NCI-H187 (cell line): ENCODE data around the gene HTRA3.

Experiments
- DNase-seq, 2 experiments: peaks; one replicate each; lab custom pipeline; 2025; lab: John Stamatoyannopoulos, UW

HTRA3 gene

DNA sequence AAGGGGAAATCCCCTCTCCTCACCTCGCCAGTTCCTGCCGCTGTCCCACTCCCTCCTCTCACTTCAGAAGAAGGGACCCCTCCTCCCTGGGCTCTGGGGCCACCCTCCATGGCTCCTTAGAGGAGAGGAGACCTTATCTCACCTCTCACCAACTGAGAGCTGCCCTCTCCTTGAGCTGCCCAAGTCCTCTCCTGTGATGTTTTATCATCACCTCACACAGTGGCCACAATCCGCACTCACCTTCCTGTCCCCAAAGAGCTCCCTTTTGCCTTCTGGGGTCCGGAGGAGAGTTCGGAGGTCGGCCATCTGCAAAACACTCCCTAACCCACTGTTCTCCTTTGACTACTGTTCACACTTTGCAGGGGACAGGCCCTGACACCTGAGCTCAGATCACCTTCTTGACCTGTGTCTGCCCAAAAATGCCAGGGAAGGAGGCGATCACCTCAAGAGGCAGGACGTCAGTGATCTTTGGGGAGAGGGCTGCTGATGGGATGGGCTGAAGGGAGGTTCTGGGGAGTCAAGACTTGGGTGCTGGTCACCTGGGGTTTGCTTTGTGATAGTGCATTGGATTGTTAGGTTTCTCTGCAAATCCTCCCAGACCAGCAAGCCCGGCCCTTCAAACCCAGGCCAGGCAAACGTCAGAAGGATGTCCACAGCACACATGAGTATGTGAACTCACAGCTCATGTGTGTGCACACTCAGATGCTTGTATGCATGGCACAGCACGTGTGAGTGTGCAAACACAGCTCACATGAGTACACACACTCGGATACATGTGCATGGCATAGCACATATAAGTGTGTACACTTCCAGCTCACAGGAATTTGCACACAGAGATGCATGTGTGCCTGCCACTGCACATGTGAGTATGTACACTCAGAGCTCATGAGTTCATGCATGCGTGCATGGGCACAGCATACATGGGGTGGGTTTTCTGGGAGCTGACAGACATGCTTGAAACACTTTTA is 41.8 kb downstream of the HTRA3 start:
- DNase-seq, result no peak

DNA sequence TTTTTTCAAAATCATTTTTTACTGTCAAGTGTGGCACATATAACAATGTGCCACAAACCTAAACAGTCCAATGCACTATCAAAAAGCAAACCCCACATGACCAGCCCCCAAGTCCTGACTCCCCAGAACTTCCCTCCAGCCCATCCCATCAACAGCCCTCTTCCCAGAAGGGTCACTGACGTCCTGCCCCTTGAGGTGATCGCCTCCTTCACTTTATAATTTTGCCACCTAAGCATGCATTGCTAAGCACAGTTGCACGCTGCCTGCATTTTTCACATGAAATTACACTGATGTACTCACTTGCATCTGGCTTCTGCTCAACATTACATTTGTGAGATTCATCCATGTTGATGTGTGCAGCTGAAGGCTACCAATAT is 42.5 kb downstream of the HTRA3 start:
- DNase-seq, result no peak

DNA sequence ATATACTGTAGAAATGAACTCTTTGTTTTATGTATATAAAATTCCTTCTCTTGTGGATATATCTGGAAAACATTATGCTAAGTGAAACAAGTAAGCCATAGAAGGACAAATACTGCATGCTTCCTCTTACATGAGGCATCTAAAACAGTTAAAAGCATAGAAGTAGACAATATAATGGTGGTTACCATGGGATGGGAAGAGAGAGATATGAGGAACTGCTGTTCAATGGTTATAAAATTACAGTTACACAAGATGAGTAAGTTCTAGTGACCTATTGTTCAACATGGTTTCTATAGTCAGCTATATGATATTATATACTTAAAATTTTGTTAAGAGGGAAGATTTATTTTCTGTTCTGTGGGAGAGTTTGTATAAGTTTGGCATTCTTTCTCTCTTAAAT is 43.4 kb downstream of the HTRA3 start:
- no peak for DNase-seq

DNA sequence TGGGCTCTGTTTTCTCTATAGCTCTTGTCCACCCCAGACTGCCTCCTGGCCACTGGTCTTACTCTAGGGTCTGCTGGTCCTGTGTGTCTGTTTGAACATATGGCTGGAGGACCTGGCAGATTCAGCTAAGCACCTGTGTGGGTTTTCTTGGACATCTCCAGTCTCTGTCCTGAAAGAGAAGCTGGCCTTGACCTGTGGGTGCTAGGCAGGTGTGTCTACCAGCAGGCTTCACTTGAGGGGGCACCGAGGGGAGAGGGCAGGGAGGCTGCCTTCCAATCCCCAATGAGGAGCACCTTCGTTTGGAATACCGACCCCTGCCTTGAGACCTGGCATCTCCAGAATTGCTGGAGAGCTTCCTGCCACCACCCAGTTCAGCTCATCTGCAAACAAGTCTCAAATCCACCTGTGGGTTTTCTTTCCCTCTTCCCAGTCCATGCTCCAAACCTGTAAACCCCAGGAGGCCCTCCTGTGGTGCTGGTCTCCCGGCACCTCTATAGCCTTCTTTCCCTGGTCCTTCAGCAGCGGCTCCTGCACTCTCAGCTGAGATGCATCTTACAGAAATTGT is 45.2 kb downstream of the HTRA3 start:
- DNase-seq, result no peak

DNA sequence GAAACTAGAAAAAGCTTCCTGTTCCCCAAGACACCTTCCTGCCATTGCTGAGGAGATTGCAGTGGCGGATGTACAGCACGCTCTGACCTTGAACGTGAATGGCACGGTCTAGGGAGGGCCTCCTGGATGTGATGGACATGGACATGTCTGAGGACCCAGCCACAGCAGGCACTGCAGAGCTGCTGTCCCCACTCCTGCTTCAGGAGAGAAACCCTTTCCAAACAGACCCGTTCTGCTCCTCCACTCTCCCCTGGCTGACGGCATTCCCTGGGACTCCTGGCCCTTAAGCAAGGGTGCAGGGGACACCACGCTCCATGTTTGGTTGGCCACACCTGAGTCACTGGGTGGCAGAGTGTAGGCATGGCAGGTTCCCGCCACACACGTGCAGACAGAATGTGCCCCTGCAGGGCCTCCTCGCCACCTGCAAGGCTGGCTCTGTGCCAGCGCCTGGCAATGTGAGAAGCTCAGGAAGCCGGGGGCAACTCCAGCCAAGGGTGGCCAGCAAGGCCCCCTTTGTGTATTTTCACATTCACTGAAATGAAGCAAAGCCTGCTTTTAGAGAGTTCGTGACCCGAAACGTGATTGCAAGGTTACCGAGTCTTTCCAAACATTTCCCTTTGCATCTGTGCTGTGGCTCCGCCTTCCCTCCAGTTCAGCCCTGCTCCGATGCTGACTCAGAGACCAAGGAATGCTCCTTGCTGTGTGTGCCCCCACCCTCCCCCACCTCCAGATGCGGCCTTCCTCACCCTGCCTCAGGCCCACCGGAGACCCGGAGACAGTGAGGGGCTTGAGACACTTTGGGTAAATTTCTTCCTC is 46.1 kb downstream of the HTRA3 start:
- no peak for DNase-seq

DNA sequence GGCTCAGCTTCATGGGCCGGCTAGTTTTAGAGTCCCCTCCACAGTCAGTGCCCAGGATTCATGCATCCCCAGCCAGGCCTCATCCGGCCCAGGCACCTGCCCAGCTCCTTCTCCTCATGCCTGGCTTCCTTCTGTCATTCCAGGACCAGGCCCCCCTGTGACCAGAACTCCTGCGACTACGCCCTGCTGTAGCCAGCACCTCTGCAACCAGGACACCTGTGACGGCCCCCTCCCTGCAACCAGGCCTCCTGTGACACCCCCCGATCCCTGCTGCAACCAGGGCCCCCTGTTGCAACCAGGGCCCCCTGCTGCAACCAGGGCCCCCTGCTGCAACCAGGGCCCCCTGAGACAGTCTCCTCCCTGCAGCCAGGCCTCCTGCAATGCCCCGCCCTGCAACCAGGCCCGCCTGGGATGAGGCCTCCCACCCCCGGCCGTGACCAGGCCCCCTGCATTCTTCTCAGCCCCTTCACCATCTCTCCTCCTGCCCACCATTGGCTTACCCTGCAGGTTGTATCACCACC is 46.8 kb downstream of the HTRA3 start:
- DNase-seq, result no peak

DNA sequence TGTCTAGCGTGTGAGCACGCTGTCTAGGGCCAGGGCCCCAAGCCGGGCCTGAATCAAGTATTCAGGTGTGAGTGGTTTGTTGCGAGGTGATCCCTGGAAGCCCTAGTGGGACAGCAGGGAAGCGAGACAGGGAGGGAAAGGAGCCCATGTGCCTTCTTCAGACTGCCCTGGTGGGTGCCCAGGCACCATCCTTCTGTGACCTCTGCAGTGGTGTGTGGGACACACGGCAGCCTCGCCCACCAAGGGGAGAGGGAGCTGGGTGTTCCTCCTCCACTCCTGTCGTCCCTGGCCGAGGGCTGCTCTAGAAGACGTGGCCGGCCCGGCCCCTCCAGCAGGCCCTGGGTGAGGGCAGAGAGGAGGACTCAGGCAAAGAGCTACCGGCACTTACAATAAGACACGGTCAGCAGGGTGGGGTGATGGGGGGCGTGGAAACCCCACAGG is 47.4 kb downstream of the HTRA3 start:
- DNase-seq, result no peak

DNA sequence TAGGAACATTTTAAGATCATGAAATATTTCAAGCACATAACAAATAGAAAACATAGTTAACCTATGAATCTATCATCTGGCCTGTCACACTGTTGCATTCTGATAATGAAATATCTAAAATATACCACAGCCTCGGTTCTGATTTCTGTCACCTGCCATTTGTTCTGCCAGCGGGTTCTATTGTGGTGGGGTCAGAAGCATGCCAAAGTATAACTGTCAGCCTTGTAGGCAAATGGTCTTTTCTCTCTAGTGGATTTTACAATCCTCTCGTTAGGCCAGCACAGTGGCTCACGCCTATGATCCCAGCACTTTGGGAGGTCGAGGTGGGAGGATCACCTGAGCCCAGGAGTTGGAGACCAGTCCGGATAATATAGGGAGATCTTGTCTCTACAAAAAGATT is 47.9 kb downstream of the HTRA3 start:
- DNase-seq, result no peak

DNA sequence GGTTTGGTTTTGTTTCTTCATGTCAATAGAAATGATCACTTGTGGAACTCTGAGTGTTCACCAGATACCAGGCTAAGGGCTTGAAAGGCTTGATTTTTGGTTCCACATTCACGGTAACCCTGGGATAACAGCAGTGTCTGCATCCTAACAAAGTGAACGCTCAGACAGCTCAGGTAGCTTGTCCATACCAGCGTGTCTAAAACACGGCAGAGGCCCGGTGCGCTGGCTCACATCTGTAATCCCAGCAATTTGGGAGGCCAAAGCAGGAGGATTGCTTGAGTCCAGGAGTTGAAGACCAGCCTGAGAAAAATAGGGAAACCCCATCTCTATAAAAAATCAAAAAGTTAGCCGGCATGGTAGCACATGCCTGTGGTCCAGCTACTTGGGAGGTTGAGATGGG is 49.0 kb downstream of the HTRA3 start:
- no peak for DNase-seq

DNA sequence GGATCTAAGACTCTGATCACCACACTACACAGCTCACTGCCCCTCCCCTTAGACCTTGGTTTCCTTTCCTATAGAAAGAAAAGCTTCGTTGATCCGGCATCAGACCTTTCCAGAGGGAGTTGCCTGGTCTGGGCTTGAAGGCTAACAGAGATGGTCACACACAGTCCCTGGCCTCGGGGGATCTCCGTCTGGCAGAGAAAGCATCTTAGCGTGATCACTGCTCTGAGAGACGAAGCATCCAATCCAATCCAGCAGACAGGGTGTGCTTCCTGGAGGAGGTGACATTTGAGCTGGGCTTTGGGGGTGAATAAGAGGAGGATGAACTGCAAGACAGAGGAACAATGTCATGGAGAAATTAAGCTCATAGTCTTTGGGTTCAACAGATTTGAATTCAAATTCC is 49.5 kb downstream of the HTRA3 start:
- DNase-seq, result no peak

DNA sequence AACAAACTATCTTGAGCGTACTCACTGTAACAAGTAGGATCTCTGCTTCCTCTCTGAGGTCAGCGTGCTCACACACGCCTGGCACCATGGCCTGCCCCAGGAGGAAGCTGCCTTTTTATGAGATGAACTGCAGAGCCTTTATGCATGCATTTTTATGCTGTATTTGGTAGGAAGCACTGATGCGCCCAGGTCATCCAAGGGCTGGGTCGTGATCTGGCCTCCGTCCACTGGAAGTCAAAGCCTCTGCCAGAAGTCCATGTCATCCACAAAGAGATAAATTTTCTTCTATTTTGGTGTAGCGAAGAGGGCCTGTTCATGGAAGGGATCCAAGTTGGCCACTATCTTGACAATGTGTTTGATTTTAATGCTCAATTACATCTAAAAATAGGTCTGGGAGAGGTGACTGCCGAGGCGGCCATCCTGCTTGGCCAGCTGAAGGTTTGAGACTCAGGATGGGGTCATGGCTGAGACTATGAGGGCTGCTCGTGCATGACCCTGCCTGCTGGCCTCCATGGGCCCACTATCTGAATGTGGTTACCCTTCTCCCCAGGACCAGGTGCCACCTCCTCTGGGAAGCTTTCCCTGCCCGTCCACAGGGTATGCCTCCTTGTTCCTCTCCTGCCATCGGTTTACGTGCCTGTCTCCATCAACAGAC is 50.3 kb downstream of the HTRA3 start:
- DNase-seq, result no peak

DNA sequence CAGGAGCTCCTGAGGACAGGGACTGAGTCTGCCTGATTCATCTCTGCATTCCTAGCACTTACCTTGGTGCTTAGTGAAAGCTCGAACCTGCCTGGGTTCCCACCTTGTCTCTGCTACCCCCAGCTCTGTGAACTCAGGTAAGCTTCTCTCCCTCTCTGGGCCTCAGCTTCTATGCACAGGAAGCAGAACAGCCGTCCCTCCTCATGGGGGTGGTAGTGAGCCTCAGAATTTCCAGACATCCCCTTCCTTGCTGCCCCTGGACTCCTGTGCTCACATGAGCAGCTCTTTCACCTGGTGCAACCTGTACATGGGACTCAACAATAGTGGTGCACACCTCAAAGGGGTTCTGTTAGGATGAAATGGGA is 50.8 kb downstream of the HTRA3 start:
- DNase-seq, result no peak

DNA sequence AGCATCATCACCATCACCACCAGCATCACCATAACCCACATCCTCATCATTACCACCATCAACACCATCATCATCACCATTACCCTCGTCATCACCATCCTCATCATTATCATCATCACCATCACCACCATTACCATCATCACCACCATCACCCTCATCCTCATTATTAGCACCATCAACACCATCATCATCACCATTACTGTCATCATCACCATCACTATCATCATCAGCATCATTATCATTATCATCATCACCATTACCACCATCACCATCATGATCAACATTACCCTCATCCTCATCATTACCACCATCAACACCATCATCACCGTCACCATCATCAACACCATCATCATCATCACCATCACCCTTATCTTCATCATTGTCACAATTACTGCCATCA is 51.7 kb downstream of the HTRA3 start:
- DNase-seq, result no peak

DNA sequence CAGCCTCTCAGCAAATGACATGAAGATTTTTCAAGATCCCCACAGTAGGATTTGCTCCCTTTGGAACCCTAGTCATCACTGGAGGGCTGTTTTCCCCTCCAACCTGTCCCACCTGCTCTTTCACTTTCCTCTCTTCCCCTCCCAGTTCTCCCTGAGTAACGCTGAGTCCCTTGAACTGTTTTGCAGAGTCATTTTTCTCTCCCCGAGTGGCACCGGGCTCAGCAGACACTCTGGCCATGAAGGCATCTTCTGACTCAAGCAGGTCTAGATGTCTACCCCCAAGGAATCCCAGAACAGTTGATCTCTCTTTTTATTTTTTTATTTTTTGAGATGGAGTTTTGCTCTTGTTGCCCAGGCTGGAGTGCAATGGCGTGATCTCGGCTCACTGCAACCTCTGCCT is 52.2 kb downstream of the HTRA3 start:
- DNase-seq, result no peak

DNA sequence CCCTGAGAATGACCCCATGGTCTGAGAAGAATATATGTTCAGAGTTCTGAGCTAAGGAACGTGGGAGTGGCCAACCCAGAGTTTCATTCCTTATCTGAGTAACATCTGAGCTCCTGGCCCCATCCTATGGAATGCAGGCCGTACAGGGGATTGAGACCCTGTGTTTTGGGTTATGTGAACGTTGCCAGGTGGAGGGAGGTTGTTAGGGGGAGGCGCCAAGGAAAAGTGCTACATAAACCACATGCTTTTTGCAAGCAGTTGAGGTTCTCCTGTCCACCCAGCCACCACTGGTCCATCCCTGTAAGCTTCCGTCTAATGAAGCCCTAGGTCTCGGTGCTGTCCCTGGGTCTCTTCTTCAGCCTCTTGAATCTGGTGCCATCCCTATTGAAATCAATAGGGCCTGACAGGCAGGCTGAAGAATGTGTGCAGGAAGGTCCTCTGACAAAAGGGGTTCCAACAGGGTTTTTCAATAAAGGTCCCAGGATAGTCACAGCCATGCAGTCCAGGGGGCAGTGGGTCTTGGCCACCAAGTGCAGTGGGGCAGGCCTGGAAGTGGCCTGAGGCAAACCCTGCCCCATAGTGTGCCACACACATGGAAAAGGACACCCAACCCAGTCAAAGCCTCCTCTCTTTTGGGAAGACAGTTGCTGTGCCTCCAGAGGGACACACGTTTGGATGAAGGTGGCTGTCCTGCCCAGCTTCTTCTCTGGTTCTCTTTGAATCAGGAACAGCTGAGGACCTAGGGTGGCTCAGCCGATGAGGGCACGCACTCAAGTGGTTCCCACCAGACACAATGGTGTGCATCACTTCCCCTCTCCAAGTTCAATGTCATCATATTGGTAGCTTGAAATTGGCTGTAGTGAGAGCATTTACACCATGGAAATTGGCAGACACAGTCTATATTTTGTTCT is 53.5 kb downstream of the HTRA3 start:
- DNase-seq, result no peak

DNA sequence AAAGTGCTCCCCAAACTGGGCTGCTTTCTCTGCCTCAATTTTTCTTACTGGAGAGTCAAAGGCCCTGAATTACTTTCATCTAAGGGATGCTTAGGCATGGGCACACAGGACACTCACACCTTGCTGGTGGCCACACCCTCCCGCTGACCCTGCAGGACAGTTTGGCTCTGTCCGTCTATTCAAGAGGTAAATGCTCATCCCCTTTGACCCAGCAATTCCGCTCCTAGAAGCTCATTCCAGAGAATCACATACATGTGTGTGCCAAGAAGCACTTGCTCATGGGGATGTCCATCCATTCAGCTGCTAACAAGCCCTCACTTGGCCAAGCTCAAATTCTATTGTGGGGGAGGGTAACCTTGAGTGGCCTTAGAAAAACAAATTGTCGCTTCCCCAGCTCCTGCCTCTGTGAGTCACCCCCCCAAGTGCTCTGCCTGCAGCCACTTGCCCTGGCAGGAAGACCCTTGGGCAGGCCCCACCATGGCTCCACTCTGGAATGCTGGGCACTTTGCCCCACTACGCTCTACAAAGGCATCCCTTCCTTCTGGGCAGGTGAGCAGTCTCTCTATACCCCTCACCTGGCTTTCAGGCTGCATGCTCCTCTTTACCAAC is 54.5 kb downstream of the HTRA3 start:
- no peak for DNase-seq

DNA sequence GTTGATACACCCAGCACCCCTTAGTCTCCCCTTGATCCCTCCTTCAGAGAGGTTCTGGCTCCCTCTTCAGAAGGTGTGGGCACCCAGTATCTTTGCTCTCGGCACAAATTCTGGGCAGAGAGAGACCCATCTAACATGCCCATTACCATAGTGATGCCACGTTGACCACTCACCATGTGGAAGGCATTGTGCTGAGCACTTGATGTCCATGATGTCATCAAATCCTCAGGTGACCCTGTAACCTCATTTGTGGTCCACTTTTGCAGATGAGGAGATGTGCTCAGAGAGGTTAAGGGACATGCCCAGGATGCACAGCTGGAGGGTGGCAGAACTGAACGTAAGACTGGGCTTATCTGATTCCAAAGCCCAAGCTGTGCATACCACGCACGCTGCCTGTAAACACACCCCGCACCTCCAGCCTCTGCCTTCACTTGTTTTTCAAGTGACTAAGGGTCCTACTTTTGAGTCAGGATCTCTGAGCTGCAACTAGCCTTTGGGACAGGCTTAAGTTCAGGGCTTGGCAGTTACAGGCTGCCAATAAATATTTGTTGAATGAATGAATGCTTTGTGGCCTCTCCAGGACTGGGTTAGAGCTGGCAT is 55.2 kb downstream of the HTRA3 start:
- DNase-seq, result no peak

DNA sequence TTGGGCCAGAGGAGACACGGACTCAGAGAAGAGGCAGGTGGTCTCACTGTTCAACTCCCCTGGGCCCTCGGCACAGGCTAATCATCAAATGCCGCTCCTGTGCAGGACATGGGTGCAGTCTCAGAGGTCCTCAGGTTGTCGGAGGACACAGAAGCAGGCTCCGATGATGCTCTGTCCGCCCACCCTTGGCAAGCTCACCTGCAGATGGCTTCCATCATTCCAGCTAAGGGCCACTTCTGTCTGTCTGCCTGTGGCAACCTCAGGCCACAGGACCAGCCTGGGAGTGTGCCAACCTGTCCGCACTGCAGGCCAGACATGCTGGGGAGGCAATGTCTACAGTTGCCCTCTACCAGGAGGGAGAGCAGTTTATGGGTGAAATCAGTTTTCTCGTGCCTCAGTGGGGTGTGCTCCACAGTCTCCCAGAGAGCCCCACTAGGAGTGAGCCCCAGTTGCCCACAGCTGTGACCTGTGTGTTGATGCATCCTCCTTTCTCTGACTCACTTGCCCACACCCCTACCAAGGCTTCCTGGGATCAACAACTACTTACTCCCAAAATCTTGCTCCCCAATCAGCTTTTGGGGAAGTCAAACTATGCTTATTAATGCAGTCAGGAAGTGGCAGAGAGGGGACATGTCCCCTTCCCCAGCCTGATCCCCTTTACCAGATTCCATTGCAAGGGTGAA is 55.9 kb downstream of the HTRA3 start:
- no peak for DNase-seq

DNA sequence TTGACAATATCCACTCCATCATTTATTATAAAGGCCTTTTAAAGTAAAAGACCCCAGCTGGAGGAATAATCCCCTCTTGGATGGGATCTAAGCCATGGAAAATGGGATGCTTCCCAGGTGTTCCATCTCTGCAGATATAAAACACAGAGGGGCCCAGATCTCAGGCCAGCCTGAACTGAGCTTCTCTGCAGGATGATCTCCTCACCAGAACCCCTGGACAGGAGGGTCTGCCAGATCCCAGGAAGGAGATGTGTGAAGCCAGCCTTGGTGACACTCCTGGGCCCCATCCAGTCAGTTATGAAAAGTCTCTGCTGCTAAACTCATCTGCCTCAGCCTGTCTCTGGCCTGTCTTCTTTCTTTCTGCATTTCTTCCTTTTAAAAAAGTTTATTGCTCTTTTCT is 56.7 kb downstream of the HTRA3 start:
- no peak for DNase-seq

DNA sequence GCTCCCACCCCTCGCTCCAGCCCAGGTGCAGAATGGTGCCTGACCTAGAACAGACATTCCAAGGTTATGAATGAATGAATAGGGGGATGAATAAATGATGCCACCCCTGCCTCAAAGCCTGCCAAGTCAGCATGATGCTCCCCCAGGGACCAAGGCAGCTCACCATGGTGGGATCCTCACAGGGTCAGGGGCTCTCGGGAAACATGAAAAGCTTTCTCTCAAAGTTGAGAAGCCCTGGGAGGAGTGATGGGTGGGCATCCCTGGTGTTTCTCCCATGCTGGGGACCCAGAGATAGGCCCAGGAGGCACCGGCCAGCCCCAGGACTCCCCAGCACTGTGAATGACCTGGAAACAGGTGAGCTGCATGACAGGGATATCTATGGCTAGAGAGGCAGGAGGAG is 58.9 kb downstream of the HTRA3 start:
- DNase-seq, result no peak
